Endothelial cell of umbilical vein (primary cell): Measurements from ENCODE around the gene GJD2. TPM values are rescaled to one million over a fixed set of nuclear protein-coding genes. Genes with fewer than 3 reads are reported as not detected.

Experiments
- BruUV-seq: library from RNA; stranded (reverse); fragments of 400-500 nt; replicated peaks from 2 replicates; lab custom pipeline; 2021; lab: Mats Ljungman, UMichigan
- CTCF ChIA-PET: fragments of 300-600, 350-600 bp; sonication (Branson Sonifier 250); formaldehyde crosslinking; loops from one replicate; lab custom pipeline; 2021; ENCODE audit warnings: antibody characterized with exemption, inconsistent platforms; lab: Charles Lee
- POLR2A ChIA-PET: fragments of 300-600, 350-600 bp; sonication (Branson Sonifier 250); formaldehyde crosslinking; loops from one replicate; lab custom pipeline; 2021; ENCODE audit warnings: antibody characterized with exemption, inconsistent platforms; lab: Charles Lee
- DNase-seq: peaks from one replicate; pipeline ENCODE4 v3.0.0-alpha.2; 2011; ENCODE audit warnings: low read depth, low spot score
- FAIRE-seq: peaks from 2 replicates; lab custom pipeline; 2011; peaks lifted over from hg19 to GRCh38; lab: Jason Lieb, UNC
- H2AFZ ChIP-seq: 2 replicates; pipeline ENCODE4 v1.6.0; 2012; ENCODE audit warnings: low read depth, low read length, control low read depth, inconsistent platforms
- H3K27ac ChIP-seq: 2 replicates; pipeline ENCODE4 v1.5.1; 2011; ENCODE audit warnings: low read depth, mild to moderate bottlenecking, control low read depth, low read length, moderate library complexity; ENCODE audit not compliant: insufficient read depth
- H3K27me3 ChIP-seq, 2 experiments: 2 replicates each; pipeline versions ENCODE4 v1.6.0 to v1.6.1; 2011; ENCODE audit warnings: low read length in 2 of 2, mixed read lengths in 1 of 2; ENCODE audit not compliant: control insufficient read depth in 2 of 2, insufficient read depth in 2 of 2
- H3K36me3 ChIP-seq, 2 experiments: 2 replicates in 1 of 2; 3 replicates in 1 of 2; pipeline ENCODE4 v1.5.1; 2011; ENCODE audit warnings: low read length in 2 of 2, mild to moderate bottlenecking in 1 of 2, moderate library complexity in 1 of 2; ENCODE audit not compliant: control insufficient read depth in 2 of 2, insufficient read depth in 2 of 2; ENCODE audit errors: extremely low read depth in 1 of 2
- H3K4me1 ChIP-seq: 3 replicates; pipeline ENCODE4 v1.5.1; 2011; ENCODE audit warnings: mild to moderate bottlenecking, low read length; ENCODE audit not compliant: control insufficient read depth, insufficient read depth; ENCODE audit errors: extremely low read depth
- H3K4me2 ChIP-seq: 2 replicates; pipeline ENCODE4 v1.6.1; 2011; ENCODE audit warnings: low read length, control low read depth, mixed read lengths; ENCODE audit not compliant: insufficient read depth
- H3K4me3 ChIP-seq, 3 experiments: fragments of 200-600 bp in 1 of 3; sonication (generic), shearing (Covaris generic) in 1 of 3; replicated peaks in 1 of 3; 2 replicates each; pipeline ENCODE4 v1.5.1; 2011 to 2016; ENCODE audit warnings: control low read depth in 3 of 3, low read length in 3 of 3, mild to moderate bottlenecking in 2 of 3, inconsistent platforms in 1 of 3, low read depth in 1 of 3, moderate library complexity in 1 of 3; ENCODE audit not compliant: insufficient read depth in 1 of 3
- H3K79me2 ChIP-seq: 2 replicates; pipeline ENCODE4 v1.6.0; 2012; ENCODE audit warnings: low read length, inconsistent platforms; ENCODE audit not compliant: control insufficient read depth, insufficient read depth
- H3K9ac ChIP-seq: replicated peaks from 2 replicates; pipeline ENCODE3; 2011; ENCODE audit warnings: low read length, control low read depth; ENCODE audit not compliant: insufficient read depth; ENCODE audit errors: extremely low read depth
- H3K9me1 ChIP-seq: replicated peaks from 3 replicates; pipeline ENCODE4 v1.6.0; 2011; ENCODE audit warnings: mild to moderate bottlenecking, low read length; ENCODE audit not compliant: control insufficient read depth, insufficient read depth; ENCODE audit errors: extremely low read depth
- H3K9me3 ChIP-seq: replicated peaks from 2 replicates; pipeline ENCODE4 v1.5.1; 2012; ENCODE audit warnings: low read length, inconsistent platforms; ENCODE audit not compliant: control insufficient read depth, insufficient read depth
- H4K20me1 ChIP-seq: replicated peaks from 2 replicates; pipeline ENCODE3; 2011; ENCODE audit warnings: mild to moderate bottlenecking, low read length; ENCODE audit not compliant: control insufficient read depth, insufficient read depth; ENCODE audit errors: extremely low read depth
- EZH2 ChIP-seq: IDR thresholded peaks from 2 replicates; pipeline ENCODE4 v1.6.1; 2012; ENCODE audit warnings: borderline replicate concordance, low read depth, mild to moderate bottlenecking, moderate library complexity, low read length, inconsistent platforms; ENCODE audit not compliant: severe bottlenecking
- FOS ChIP-seq: IDR thresholded peaks from 2 replicates; pipeline ENCODE4 v1.6.1; 2011; ENCODE audit warnings: mild to moderate bottlenecking, low read length, moderate library complexity, borderline replicate concordance; ENCODE audit not compliant: insufficient read depth
- GATA2 ChIP-seq: IDR thresholded peaks from 2 replicates; pipeline ENCODE4 v1.7.0; 2011; ENCODE audit warnings: low read depth, mild to moderate bottlenecking, moderate library complexity, mixed read lengths, low read length; ENCODE audit not compliant: insufficient read length, insufficient read depth
- JUN ChIP-seq: IDR thresholded peaks from 2 replicates; pipeline ENCODE4 v1.6.1; 2011; ENCODE audit warnings: borderline replicate concordance, low read depth; ENCODE audit not compliant: insufficient read length, insufficient read depth
- MAX ChIP-seq: IDR thresholded peaks from 2 replicates; pipeline ENCODE4 v1.6.1; 2011; ENCODE audit not compliant: insufficient read depth, insufficient read length
- MYC ChIP-seq: IDR thresholded peaks from one replicate; pipeline ENCODE4 v1.6.1; 2011; ENCODE audit warnings: mild to moderate bottlenecking, low read depth, low read length
- POLR2A ChIP-seq: IDR thresholded peaks from 2 replicates; pipeline ENCODE4 v1.6.1; 2012; ENCODE audit warnings: low read depth, mild to moderate bottlenecking, control low read depth, low read length
- POLR2AphosphoS5 ChIP-seq: IDR thresholded peaks from 2 replicates; pipeline ENCODE4 v1.6.1; 2012; ENCODE audit warnings: low read depth, mild to moderate bottlenecking, control low read depth, low read length, moderate library complexity; ENCODE audit not compliant: insufficient read depth
- dilution Hi-C: fragments of 300-500 bp; cut with MboI; formaldehyde crosslinking; loops from one replicate; pipeline ENCODE4 v1.15.0; 2019; ENCODE audit warnings: low sequenced_read_pairs; ENCODE audit not compliant: extremely low pct_ligation_motif_present
- intact Hi-C: fragments of 100-400 bp; cut with micrococcal nuclease; formaldehyde crosslinking; loops from one replicate; pipeline ENCODE4 v1.10.0; 2022
- polyA plus RNA-seq, 4 experiments: library from polyadenylated mRNA; depleted of rRNA in 3 of 4; stranded (reverse) in 3 of 4; unstranded in 1 of 4; fragments of >200 nt; gene quantifications; 2 replicates each; pipeline versions ENCODE4 v1.2.1 to v1.2.3, GENCODE V29; 2011 to 2012; ENCODE audit warnings: missing spikeins in 1 of 4
- total RNA-seq: library from RNA; stranded (reverse); gene quantifications from 2 replicates; pipeline ENCODE4 v1.2.3, GENCODE V29; 2021
- TF ChIP-seq, protein P1 (sequence below), 2 donors: IDR thresholded peaks; 1 replicate in 1 of 2; 2 replicates in 1 of 2; pipeline ENCODE4 v1.5.1; 2011; ENCODE audit warnings: low read length in 2 of 2, mild to moderate bottlenecking in 2 of 2, moderate library complexity in 2 of 2, control low read depth in 1 of 2, inconsistent platforms in 1 of 2, low read depth in 1 of 2; ENCODE audit not compliant: insufficient read depth in 1 of 2; ENCODE audit errors: extremely low read depth in 1 of 2

Gene GJD2
- total and polyA plus RNA-seq, 2 donors (not counting 3 experiments of a cell fraction or from before 2014, with no cell fraction given): not detected

DNA sequence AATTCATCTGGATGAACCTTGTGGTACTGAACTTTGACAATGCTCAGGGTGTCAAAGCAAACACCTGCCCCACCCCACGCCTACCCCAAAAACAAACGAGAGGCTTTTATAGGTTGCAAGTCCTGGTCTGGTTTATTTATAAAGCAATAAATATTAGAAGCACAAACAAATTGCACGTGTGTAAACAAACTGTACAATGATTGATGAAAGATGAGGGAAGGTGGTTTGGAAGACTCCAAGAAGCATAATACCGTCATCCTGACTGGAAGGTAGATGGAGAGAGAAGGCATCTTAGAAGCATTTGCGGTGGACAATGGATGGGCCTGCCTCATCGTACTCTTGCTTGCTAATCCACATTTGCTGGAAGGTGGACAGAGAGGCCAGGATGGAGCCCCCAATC lies 35.3 kb upstream of the GJD2 start:
- CTCF ChIA-PET: no interaction called here
- no peak for FAIRE-seq

More for the DNA sequence above, 35.3 kb upstream of the GJD2 start:
- dilution Hi-C loops: no loop called here
- no peak overlapping the region for H3K27ac ChIP-seq
- no peaks in the 10 kb centered on the region for H3K9me3 ChIP-seq
- no peaks in the 10 kb centered on the region for H4K20me1 ChIP-seq
- H3K27me3 ChIP-seq: peaks cover 27 to 34% of the 10 kb centered on the region in 2 experiments
- no peak overlapping the region for H3K4me2 ChIP-seq
- no TSS peak for BruUV-seq
- H3K9ac ChIP-seq: no peak overlapping the region
- TF ChIP-seq, protein P1, sequence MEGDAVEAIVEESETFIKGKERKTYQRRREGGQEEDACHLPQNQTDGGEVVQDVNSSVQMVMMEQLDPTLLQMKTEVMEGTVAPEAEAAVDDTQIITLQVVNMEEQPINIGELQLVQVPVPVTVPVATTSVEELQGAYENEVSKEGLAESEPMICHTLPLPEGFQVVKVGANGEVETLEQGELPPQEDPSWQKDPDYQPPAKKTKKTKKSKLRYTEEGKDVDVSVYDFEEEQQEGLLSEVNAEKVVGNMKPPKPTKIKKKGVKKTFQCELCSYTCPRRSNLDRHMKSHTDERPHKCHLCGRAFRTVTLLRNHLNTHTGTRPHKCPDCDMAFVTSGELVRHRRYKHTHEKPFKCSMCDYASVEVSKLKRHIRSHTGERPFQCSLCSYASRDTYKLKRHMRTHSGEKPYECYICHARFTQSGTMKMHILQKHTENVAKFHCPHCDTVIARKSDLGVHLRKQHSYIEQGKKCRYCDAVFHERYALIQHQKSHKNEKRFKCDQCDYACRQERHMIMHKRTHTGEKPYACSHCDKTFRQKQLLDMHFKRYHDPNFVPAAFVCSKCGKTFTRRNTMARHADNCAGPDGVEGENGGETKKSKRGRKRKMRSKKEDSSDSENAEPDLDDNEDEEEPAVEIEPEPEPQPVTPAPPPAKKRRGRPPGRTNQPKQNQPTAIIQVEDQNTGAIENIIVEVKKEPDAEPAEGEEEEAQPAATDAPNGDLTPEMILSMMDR (IDR thresholded peaks at IDR 0.05; ENCODE audit: extremely low read depth in 1 of 2, insufficient read depth in 1 of 2, low read depth in 1 of 2, low read length in 2 of 2): no peak
- no peak for TF ChIP-seq JUN
- TF ChIP-seq FOS: no peak
- no peak for TF ChIP-seq MAX
- TF ChIP-seq GATA2: no peak
- no peak for TF ChIP-seq POLR2AphosphoS5
- TF ChIP-seq EZH2: no peak
- TF ChIP-seq POLR2A: no peak
- no peak for TF ChIP-seq MYC
- no peaks in the 10 kb centered on the region for H3K79me2 ChIP-seq
- H3K9me1 ChIP-seq: no peaks in the 10 kb centered on the region
- H3K36me3 ChIP-seq: no peaks in the 10 kb centered on the region
- H3K4me1 ChIP-seq: peaks cover 2% of the 10 kb centered on the region
- no peak for DNase-seq
- intact Hi-C loops: no loop called here
- H2AFZ ChIP-seq: no peak overlapping the region
- H3K4me3 ChIP-seq: no peak overlapping the region
- POLR2A ChIA-PET: no interaction called here
